ENCODE data around the gene LMAN1L.

The LMAN1L gene

GRCh38 chr15:74868059-74868458 lies 55.4 kb downstream of the LMAN1L start:
- TF ChIP-seq CTCF (IDR thresholded peaks at IDR 0.05; ENCODE audit: control insufficient read depth, insufficient read depth, low read depth, low read length, missing control alignments), result no peak
- DNase-seq (ENCODE audit: low read depth), result no peak
- H3K4me3 ChIP-seq (ENCODE audit: control insufficient read depth, low read depth, low read length), result no peak overlapping the region

GRCh38 chr15:74869372-74869725 lies 56.7 kb downstream of the LMAN1L start:
- no peak overlapping the region for H3K4me3 ChIP-seq (ENCODE audit: control insufficient read depth, low read depth, low read length)
- TF ChIP-seq CTCF (IDR thresholded peaks at IDR 0.05; ENCODE audit: control insufficient read depth, insufficient read depth, low read depth, low read length, missing control alignments), result no peak
- no peak for DNase-seq (ENCODE audit: low read depth)

GRCh38 chr15:74869726-74870407 lies 57.2 kb downstream of the LMAN1L start:
- no peak for DNase-seq (ENCODE audit: low read depth)
- TF ChIP-seq CTCF (IDR thresholded peaks at IDR 0.05; ENCODE audit: control insufficient read depth, insufficient read depth, low read depth, low read length, missing control alignments), result no peak
- no peak overlapping the region for H3K4me3 ChIP-seq (ENCODE audit: control insufficient read depth, low read depth, low read length)

GRCh38 chr15:74870436-74871215 lies 58.0 kb downstream of the LMAN1L start:
- DNase-seq (ENCODE audit: low read depth), result no peak
- no peak for TF ChIP-seq CTCF (IDR thresholded peaks at IDR 0.05; ENCODE audit: control insufficient read depth, insufficient read depth, low read depth, low read length, missing control alignments)
- H3K4me3 ChIP-seq (ENCODE audit: control insufficient read depth, low read depth, low read length), result no peak overlapping the region

- peak overlapping the region; percentile 91 for H3K4me3 ChIP-seq (ENCODE audit: control insufficient read depth, low read depth, low read length)
- no peak for TF ChIP-seq CTCF (IDR thresholded peaks at IDR 0.05; ENCODE audit: control insufficient read depth, insufficient read depth, low read depth, low read length, missing control alignments)
- DNase-seq (ENCODE audit: low read depth), result no peak
Observed at GRCh38 chr15:74872702-74873035, 60.0 kb downstream of the LMAN1L start.

- peak within 1 kb of the TSS; percentile 91 for H3K4me3 ChIP-seq (ENCODE audit: control insufficient read depth, low read depth, low read length)
- DNase-seq (ENCODE audit: low read depth), result peak; percentile 81
- TF ChIP-seq CTCF (IDR thresholded peaks at IDR 0.05; ENCODE audit: control insufficient read depth, insufficient read depth, low read depth, low read length, missing control alignments), result no peak
Observed at GRCh38 chr15:74873036-74873755, 60.6 kb downstream of the LMAN1L start, which contains the start of gene SCAMP2. Gene SCAMP2, minus strand, starts transcription at chr15:74873365. Its CDS starts 110 bp downstream, at chr15:74873255.
